ENCODE results near the gene H2BK1. TPM values are rescaled to one million over a fixed set of nuclear protein-coding genes. Genes with fewer than 3 reads are reported as not detected.

The H2BK1 gene
- total RNA-seq: under 1 TPM in 1 of 8 experiments, not detected in 7; 0.96 TPM

DNA sequence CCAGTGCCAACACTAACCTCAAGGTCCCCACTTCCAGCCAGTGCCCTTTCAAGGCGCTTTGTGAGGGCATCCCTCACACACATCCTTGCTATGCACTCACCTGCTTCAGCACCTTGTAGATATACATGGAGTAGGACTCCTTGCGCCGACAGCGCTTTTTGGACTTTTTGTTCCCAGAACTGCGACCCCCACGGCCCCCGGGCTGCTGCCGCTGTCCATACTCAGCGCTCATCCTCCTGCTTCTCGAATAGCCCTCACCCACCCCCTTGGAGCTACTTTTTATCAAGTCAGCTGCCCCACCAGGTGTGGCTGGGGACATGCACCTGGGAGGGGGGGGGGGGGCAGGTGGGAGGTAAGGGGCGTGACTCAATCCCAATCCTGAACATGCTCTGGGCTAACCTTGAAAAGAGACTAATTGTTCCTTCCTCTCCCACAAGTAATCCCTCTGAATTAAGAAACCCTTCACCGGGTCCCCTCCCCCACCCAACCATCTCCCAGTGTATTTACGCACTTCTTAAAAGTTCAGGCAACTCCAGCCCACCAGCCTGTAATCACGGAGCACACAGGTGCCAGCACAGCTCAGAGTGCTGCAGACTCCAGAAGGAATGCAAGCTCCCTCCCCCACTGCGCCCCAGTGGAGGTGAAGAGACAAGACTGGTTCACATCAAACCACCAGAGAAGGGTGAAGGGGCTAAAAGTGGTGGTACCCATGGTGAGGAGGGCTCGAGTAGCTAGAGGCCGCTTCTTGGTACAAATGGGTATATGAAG lies at the start of gene H2BK1:
H2BK1 (minus strand) TSS at position 402 of the 768 bp plus-strand sequence; CDS start at position 232, 170 bp downstream.
- no peak within 1 kb of the TSS for H3K27ac ChIP-seq
- peaks cover 5% of the 10 kb centered on the region in 2 donors for H3K4me1 ChIP-seq (replicated peaks in 1 of 2)
- WGBS, 10 experiments: 29 to 100% (median 75%) methylated on average over 1 to 5 of the region's 17 CpGs; no CpG with 5 or more reads in 5 of the 10 experiments
- no peak within 1 kb of the TSS for H3K4me3 ChIP-seq
- in situ Hi-C loops (cut with MboI; ENCODE audit: low pct_unique_long_range_greater_than_20kb in 2 of 9, low sequenced_read_pairs in 9 of 9, unreplicated experiment in 9 of 9): no loop called here
- no peak for ATAC-seq (replicated peaks in 6 of 8)

DNA sequence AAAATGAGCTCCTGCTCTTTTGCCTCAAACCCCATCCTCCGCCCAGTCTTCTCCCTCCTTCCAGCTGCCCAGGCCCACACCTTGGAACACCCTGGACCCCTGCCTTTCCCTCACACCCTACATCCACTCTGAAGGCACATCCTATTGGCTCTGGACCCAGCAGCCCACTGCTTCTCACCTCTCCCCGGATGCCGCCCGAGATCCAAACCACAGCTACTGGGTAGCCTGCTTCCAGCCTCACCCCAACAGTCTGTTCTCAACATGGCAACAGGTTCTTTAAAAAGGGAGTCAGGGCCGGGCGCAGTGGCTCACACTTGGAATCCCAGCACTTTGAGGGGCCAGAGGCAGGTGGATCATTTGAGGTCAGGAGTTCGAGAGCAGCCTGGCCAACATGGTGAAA lies 47.7 kb upstream of the H2BK1 start:
- WGBS, 10 experiments: 58 to 100% (median 95%) methylated on average over 2 to 3 of the region's 7 CpGs; no CpG with 5 or more reads in 6 of the 10 experiments
- no peak overlapping the region for H3K4me3 ChIP-seq
- in situ Hi-C loops (cut with MboI; ENCODE audit: low pct_unique_long_range_greater_than_20kb in 2 of 9, low sequenced_read_pairs in 9 of 9, unreplicated experiment in 9 of 9): no loop called here
- no peak for ATAC-seq (replicated peaks in 6 of 8)
- H3K4me1 ChIP-seq (replicated peaks in 1 of 2): peaks cover 6 to 7% of the 10 kb centered on the region in 2 donors
- H3K27ac ChIP-seq: no peak overlapping the region

DNA sequence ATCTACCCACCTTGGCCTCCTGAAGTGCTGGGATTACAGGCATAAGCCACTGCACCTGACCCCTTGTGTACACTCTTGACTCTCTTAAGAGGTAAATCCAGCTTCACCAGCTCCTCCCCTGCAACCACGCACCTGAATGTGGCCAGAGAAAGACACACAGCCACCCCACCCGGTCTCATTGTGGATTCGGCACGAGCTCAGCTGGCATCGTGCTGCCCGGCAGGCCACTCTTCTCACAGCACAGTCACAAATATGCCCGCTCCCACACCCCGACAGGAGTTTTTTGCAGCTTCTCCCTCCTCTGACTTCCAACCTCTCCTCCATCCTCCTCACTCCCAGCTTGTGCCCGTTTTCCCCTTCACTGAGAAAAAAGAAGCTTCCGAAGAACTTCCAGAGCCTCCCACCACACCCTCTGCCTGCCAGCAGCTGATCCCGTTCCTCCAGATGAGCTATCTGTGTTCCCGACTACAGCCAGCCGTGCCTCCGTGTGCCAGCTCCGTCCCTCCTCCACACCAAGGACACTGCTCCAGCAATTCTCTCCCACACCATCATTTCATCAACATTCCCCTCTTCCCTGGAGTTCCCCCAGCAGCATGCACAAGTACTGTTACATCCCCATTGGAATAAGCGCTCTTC lies 46.2 kb upstream of the H2BK1 start:
- H3K27ac ChIP-seq: no peak overlapping the region
- peaks cover 13 to 14% of the 10 kb centered on the region in 2 donors for H3K4me1 ChIP-seq (replicated peaks in 1 of 2)
- in situ Hi-C loops (cut with MboI; ENCODE audit: low pct_unique_long_range_greater_than_20kb in 2 of 9, low sequenced_read_pairs in 9 of 9, unreplicated experiment in 9 of 9): no loop called here
- 0 to 88% (median 63%) methylated on average over 1 to 16 of the region's 16 CpGs; no CpG with 5 or more reads in 3 of the 10 experiments for WGBS, 10 experiments
- no peak overlapping the region for H3K4me3 ChIP-seq
- ATAC-seq (replicated peaks in 6 of 8): no peak

DNA sequence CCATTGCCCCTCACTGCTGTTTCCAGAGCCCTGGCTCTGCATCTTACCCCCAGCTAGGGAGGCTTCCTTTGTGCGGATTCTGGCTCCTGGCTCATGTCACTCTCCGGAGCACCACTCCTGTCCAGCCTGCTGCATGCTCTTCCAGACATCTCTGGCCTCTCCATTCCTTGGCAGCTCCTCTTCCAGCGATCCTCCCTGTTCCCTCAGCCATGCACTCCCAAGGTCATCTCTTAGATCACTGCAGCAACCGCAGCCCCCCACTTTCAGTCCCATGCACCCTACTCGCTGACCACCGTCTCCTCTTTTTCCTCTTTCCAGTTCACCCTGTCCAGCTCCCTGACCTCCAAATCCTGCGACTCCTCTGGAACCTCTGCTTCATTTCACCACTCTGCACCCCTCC lies 45.1 kb upstream of the H2BK1 start:
- ATAC-seq (replicated peaks in 6 of 8): no peak
- 23 to 100% (median 74%) methylated on average over 1 to 6 of the region's 7 CpGs; no CpG with 5 or more reads in 1 of the 10 experiments for WGBS, 10 experiments
- peaks cover 23 to 25% of the 10 kb centered on the region in 2 donors for H3K4me1 ChIP-seq (replicated peaks in 1 of 2)
- no peak overlapping the region for H3K27ac ChIP-seq
- in situ Hi-C loops (cut with MboI; ENCODE audit: low pct_unique_long_range_greater_than_20kb in 2 of 9, low sequenced_read_pairs in 9 of 9, unreplicated experiment in 9 of 9): no loop called here
- H3K4me3 ChIP-seq: no peak overlapping the region

DNA sequence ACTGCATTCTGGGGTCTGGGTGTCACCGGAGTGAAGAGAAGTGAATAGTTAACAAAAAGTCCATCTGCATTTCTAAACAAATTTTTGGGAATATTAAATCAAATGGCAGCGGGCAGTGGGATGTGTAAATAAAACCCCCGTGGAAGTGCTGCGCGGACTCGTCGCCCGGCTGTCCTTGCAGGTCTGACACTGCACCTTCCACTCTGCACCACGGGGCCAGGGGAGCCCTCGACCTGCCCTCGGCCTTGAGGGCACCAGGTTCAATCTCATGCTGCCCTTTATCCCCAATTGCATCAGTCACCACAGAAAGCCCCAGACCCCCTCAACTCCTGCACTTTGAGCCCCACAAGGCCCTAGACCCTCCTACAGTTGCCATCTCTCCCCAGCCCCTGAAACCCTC lies 44.6 kb upstream of the H2BK1 start:
- H3K27ac ChIP-seq: no peak overlapping the region
- no peak overlapping the region for H3K4me3 ChIP-seq
- peaks cover 27 to 30% of the 10 kb centered on the region in 2 donors for H3K4me1 ChIP-seq (replicated peaks in 1 of 2)
- in situ Hi-C loops (cut with MboI; ENCODE audit: low pct_unique_long_range_greater_than_20kb in 2 of 9, low sequenced_read_pairs in 9 of 9, unreplicated experiment in 9 of 9): no loop called here
- ATAC-seq (replicated peaks in 6 of 8): no peak
- WGBS, 10 experiments: 75 to 100% (median 85%) methylated on average over 1 to 11 of the region's 11 CpGs; no CpG with 5 or more reads in 4 of the 10 experiments

DNA sequence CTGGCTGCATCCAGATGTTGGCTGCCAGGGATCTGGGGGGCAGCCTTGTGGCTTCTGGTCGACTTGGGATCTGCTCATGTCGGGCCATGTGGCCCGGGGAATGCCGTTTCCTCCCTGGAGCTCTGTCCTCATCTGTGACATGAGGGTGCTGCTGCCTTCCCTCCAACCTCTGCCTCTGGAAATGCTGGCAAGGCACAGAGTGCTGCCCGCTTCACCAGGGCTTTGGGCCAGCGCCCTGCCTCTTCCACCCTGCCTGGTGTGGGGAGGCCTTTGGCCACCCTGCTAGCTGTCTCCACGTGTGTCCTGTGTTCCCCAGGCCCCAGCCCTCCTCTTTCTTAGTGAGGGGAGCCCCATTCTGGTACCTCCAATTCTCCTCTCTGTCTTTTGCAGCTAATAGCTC lies 44.0 kb upstream of the H2BK1 start:
- WGBS, 10 experiments: 30 to 100% methylated on average over 1 to 2 of the region's 7 CpGs; no CpG with 5 or more reads in 8 of the 10 experiments
- H3K27ac ChIP-seq: no peak overlapping the region
- no peak overlapping the region for H3K4me3 ChIP-seq
- peaks cover 33 to 35% of the 10 kb centered on the region in 2 donors for H3K4me1 ChIP-seq (replicated peaks in 1 of 2)
- in situ Hi-C loops (cut with MboI; ENCODE audit: low pct_unique_long_range_greater_than_20kb in 2 of 9, low sequenced_read_pairs in 9 of 9, unreplicated experiment in 9 of 9): no loop called here
- no peak for ATAC-seq (replicated peaks in 6 of 8)

DNA sequence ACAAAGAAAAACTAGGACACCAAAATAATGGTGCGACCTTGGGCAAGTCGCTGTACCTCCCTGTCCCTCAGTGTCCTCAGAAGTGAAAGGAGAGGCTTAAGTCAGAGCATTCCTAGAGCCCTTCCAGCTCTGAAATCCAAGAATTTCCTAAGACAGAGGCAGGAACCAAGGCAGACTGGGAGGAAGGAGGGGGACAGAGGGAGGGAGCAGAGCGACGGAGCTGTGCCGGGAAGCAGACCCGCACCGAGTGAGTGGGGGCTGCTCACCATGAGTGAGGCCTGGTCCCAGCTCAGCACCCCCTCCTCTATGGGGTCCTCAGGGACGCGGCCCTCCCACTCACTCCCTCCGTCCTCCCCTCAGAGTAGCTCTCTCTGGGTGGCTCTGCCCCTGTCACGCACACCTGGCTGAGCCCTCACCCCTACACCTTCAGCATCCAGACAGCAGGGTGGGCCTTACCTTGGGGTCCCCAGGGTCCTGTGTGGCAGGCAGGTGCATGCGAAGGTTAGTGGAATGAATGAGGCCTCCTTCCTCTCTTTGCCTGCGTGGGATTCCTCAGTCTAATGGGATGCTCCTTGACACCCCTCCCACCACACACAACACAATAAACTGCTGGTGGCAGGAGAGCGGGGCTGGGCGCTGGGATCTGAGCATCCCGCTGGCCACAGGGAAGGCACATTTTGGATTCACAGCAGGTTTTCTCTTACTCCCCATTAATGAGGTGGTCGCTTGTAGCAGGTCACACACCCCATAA lies 42.8 kb upstream of the H2BK1 start:
- no peak for ATAC-seq (replicated peaks in 6 of 8)
- in situ Hi-C loops (cut with MboI; ENCODE audit: low pct_unique_long_range_greater_than_20kb in 2 of 9, low sequenced_read_pairs in 9 of 9, unreplicated experiment in 9 of 9): no loop called here
- Histone ChIP-seq H3K4me1 (replicated peaks in 1 of 2) (peaks cover 39 to 41% of the 10 kb centered on the region in 2 donors), H3K27ac (peak overlapping the region; percentile 90), H3K4me3 (peak overlapping the region in 2 of 5 donors; percentile 62 to 64)
- 25 to 100% (median 48%) methylated on average over 1 to 8 of the region's 17 CpGs; no CpG with 5 or more reads in 3 of the 10 experiments for WGBS, 10 experiments

DNA sequence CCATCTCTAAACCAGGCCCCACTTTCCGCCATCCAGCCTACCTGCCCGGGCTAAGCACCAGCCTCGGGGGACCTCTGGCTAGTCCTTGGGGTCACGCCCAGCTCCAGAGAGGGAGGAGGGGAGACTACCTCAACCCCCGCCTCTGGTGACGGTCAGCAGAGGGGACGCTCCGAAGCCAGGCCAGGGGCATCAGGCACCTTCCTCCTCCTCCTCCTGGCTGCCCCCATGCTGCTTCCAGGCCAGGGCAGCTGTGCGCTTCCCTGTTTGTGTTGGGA lies 42.2 kb upstream of the H2BK1 start:
- peak overlapping the region; percentile 36 to 64 (median 43) for H3K4me3 ChIP-seq
- H3K27ac ChIP-seq: peak overlapping the region; percentile 90
- peaks cover 43 to 45% of the 10 kb centered on the region in 2 donors for H3K4me1 ChIP-seq (replicated peaks in 1 of 2)
- WGBS, 10 experiments: 6 to 100% (median 45%) methylated on average over 1 to 6 of the region's 9 CpGs; no CpG with 5 or more reads in 5 of the 10 experiments
- ATAC-seq (replicated peaks in 6 of 8): no peak
- in situ Hi-C loops (cut with MboI; ENCODE audit: low pct_unique_long_range_greater_than_20kb in 2 of 9, low sequenced_read_pairs in 9 of 9, unreplicated experiment in 9 of 9): no loop called here

DNA sequence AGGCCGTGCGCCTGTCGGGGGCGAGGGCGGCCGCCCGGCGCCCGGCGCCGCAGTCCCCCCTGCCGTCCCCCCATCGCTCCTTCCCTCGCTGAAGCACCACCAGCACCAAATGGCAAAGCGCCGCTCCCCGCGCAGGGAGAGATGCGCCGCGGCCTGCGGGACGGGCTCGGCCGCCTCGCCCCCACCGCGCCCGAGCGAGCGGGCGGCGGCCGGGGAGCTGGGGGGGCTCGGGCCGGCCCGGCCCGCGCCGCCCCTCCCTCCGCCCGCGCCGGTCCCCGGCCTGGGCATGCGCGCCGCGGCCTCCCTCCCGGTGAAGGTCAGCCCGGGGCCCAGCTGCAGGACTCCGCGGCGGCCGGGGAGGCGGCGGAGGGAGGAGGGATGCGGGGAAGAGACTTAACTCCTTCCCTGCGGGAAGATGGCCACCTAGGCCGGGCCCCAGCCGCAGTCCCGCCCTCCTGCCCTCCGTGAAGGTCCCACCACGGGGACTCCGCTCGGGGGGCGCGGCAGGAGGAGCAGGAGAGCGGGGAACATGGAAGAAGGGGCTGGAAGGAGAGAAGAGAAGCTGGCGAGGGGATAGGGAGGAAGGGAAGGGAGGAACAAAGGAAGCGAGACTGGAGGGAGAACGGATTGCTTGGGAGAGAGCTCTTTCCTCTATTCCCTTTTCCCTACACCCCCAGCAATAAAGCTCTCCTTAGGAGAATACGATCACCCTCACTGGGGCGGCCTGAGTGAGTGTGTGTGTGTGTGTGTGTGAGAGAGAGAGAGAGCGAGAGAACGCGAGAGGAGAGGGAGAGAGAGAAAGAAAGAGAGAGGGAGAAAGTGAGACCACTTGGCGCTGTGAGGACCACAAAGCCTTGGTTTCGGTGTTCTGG lies 41.6 kb upstream of the H2BK1 start:
- peak; percentile 57 to 77 (median 70) for ATAC-seq (replicated peaks in 6 of 8)
- in situ Hi-C loops (cut with MboI; ENCODE audit: low pct_unique_long_range_greater_than_20kb in 2 of 9, low sequenced_read_pairs in 9 of 9, unreplicated experiment in 9 of 9): no loop called here
- Histone ChIP-seq H3K27ac (peak overlapping the region; percentile 90), H3K4me1 (replicated peaks in 1 of 2) (peaks cover 49 to 51% of the 10 kb centered on the region in 2 donors), H3K4me3 (peak overlapping the region; percentile 36 to 64 (median 43))
- whole genome bisulfite sequencing, 10 experiments: 0 to 16% (median 2%) methylated on average over 1 to 7 of the region's 79 CpGs; no CpG with 5 or more reads in 4 of the 10 experiments

DNA sequence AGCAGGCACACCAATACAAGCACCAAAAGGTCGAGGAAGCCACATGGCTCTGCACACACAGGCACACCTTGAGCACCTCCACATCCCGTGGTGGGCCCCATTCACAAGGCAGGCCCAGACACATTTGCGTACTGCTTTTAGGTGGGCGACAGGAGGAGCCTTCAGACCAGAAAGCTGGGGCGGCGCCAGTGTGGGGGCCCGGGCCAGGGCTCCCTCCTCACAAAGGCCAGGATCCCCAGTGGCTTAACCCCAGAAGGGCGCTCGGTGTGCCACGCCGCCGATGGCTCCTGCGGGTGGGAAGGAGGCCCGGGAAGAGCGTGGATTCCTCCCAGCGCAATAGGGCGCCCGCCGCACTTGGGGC lies 41.0 kb upstream of the H2BK1 start:
- H3K4me3 ChIP-seq: peak overlapping the region; percentile 36 to 64 (median 43)
- 0 to 20% methylated on average over 1 to 2 of the region's 19 CpGs; no CpG with 5 or more reads in 8 of the 10 experiments for WGBS, 10 experiments
- H3K27ac ChIP-seq: peak overlapping the region; percentile 90
- peaks cover 55 to 57% of the 10 kb centered on the region in 2 donors for H3K4me1 ChIP-seq (replicated peaks in 1 of 2)
- ATAC-seq (replicated peaks in 6 of 8): no peak
- in situ Hi-C loops (cut with MboI; ENCODE audit: low pct_unique_long_range_greater_than_20kb in 2 of 9, low sequenced_read_pairs in 9 of 9, unreplicated experiment in 9 of 9): no loop called here

DNA sequence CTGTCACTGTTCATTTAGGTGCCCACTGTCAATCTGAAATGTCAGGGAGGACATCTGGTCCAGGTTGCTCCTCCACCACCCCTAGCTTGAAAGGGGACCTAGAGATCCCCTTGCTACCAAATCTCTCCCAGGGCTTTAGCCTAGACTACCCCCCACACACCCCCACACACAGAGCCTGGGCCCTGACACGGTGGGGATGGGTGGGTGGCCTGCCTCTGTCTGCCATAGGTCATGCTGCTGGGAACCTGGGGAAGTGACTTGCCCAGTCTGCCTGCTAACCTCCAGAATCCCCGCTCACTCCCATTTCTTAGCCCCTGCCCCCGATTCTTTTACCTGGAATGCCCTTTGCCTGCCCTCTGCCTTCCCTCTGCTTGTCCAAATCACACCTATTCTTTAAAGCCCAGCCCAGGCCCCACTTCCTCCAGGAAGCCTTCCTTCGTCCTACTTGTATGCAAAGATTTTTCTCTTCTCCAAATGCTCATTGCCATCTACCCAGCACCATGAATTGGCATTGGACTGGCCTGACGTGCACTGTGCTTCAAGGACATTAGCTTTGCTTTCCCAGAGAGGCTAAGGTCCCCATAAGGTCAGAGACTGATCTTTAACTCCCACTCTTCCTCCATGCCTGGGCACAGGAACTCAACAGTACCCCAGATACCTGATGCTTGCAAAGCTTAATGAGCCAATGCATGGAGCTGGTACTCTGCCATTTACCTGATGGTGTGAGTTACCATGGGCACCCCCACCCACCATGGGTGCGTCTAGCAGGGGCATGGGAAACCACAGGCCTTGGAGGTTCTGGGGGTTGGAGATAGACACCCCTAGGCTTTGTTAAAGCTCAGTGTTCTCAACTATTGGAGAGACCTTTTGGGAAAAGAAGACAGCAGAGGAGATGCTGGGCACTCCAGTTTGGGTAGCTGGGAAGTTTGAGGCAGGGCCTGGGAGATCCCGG lies 40.2 kb upstream of the H2BK1 start:
- in situ Hi-C loops (cut with MboI; ENCODE audit: low pct_unique_long_range_greater_than_20kb in 2 of 9, low sequenced_read_pairs in 9 of 9, unreplicated experiment in 9 of 9): no loop called here
- WGBS, 10 experiments: 53 to 100% (median 84%) methylated on average over 1 to 3 of the region's 7 CpGs; no CpG with 5 or more reads in 1 of the 10 experiments
- Histone ChIP-seq H3K27ac (peak overlapping the region; percentile 90), H3K4me3 (peak overlapping the region in 3 of 5 donors; percentile 43 to 64 (median 62)), H3K4me1 (replicated peaks in 1 of 2) (peaks cover 64 to 66% of the 10 kb centered on the region in 2 donors)
- no peak for ATAC-seq (replicated peaks in 6 of 8)

Measured in motor neuron (in vitro differentiated cells).